A549 (cell line): ENCODE measurements around the gene TBATA. TPM values are rescaled to one million over a fixed set of nuclear protein-coding genes. Genes with fewer than 3 reads are reported as not detected.

Experiments
- ATAC-seq, 2 experiments: fragments of 200-7000 bp in 1 of 2; fragments of >200 bp in 1 of 2; cut with Nextera tagmentation in 1 of 2; cut with Tn5 transposase in 1 of 2; 3 replicates each; pipeline versions ENCODE4 v1.8.0 to v1.9.1; 2018 to 2020; ENCODE audit warnings: mild to moderate bottlenecking in 1 of 2, moderate library complexity in 1 of 2
- CTCF ChIA-PET: fragments of 300-600 bp; sonication (Branson Sonifier 250); formaldehyde crosslinking; extraction: SDS; loops from one replicate; lab custom pipeline; 2021; ENCODE audit warnings: antibody characterized with exemption, inconsistent platforms; lab: Yijun Ruan, JAX
- POLR2A ChIA-PET: fragments of 350-600 bp; formaldehyde crosslinking; extraction: SDS; loops from one replicate; lab custom pipeline; 2021; ENCODE audit warnings: antibody characterized with exemption, inconsistent platforms; lab: Yijun Ruan, JAX
- DNase-seq, 2 experiments: peaks; one replicate each; pipeline versions ENCODE4 v3.0.0 to v3.0.0-alpha.2; 2011 to 2016; ENCODE audit warnings: low read depth in 1 of 2, low spot score in 1 of 2
- FAIRE-seq: peaks from 2 replicates; lab custom pipeline; 2011; peaks lifted over from hg19 to GRCh38; lab: Jason Lieb, UNC
- H3K27ac ChIP-seq, 2 experiments: fragments of >200 bp; sonication (Bioruptor Twin); formaldehyde crosslinking; 3 replicates each; pipeline ENCODE4 v1.5.1; 2016 to 2017
- H3K4me1 ChIP-seq: fragments of >200 bp; sonication (Bioruptor Twin); formaldehyde crosslinking; 3 replicates; pipeline ENCODE4 v1.6.1; 2016
- H3K4me2 ChIP-seq: fragments of >200 bp; sonication (Bioruptor Twin); formaldehyde crosslinking; 3 replicates; pipeline ENCODE4 v1.6.1; 2016
- H3K4me3 ChIP-seq: fragments of >200 bp; sonication (Bioruptor Twin); formaldehyde crosslinking; 3 replicates; pipeline ENCODE4 v1.5.1; 2016
- H3K9me3 ChIP-seq: fragments of >200 bp; sonication (Bioruptor Twin); formaldehyde crosslinking; 3 replicates; pipeline ENCODE4 v1.6.1; 2016
- BHLHE40 ChIP-seq: IDR thresholded peaks from 2 replicates; pipeline ENCODE4 v1.6.1; 2012; ENCODE audit warnings: low read depth, low read length, inconsistent platforms
- CBX8 ChIP-seq: fragments of 200-600 bp; sonication (generic); IDR thresholded peaks from 2 replicates; pipeline ENCODE4 v1.6.1; 2016
- CHD2 ChIP-seq: fragments of 150-350 bp; IDR thresholded peaks from 2 replicates; pipeline ENCODE4 v1.6.1; 2014; ENCODE audit warnings: low read length; ENCODE audit not compliant: partially characterized antibody
- CHD4 ChIP-seq: fragments of 200-600 bp; sonication (generic); IDR thresholded peaks from 2 replicates; pipeline ENCODE4 v1.6.1; 2016; ENCODE audit warnings: antibody characterized with exemption, mild to moderate bottlenecking, borderline replicate concordance
- E2F6 ChIP-seq: IDR thresholded peaks from 2 replicates; pipeline ENCODE4 v1.6.1; 2012; ENCODE audit warnings: low read depth, borderline replicate concordance
- EHF ChIP-seq: fragments of 250-450 bp; sonication (Bioruptor Pico); IDR thresholded peaks from 2 replicates; pipeline ENCODE4 v1.5.0; 2020; ENCODE audit warnings: mild to moderate bottlenecking
- ELK1 ChIP-seq: fragments of 150-350 bp; IDR thresholded peaks from 2 replicates; pipeline ENCODE4 v1.6.1; 2014; ENCODE audit warnings: low read depth, mild to moderate bottlenecking, low read length
- EP300 ChIP-seq, 2 experiments: fragments of >200 bp; sonication (Bioruptor Twin); formaldehyde crosslinking; IDR thresholded peaks; 2 replicates in 1 of 2; 3 replicates in 1 of 2; pipeline ENCODE4 v1.6.1; 2016 to 2017
- FOSB ChIP-seq: fragments of 250-450 bp; sonication (Bioruptor Pico); IDR thresholded peaks from 2 replicates; pipeline ENCODE4 v1.5.0; 2020; ENCODE audit warnings: mild to moderate bottlenecking, moderate library complexity
- FOSL2 ChIP-seq, 2 experiments: fragments of 450-650 bp in 1 of 2; fragments of >200 bp in 1 of 2; sonication (Bioruptor Twin) in 1 of 2; formaldehyde crosslinking; IDR thresholded peaks; 2 replicates each; pipeline versions ENCODE4 v1.5.0 to v1.6.1; 2016 to 2020; ENCODE audit warnings: mild to moderate bottlenecking in 1 of 2, moderate library complexity in 1 of 2
- HEYL ChIP-seq: fragments of 250-450 bp; sonication (Bioruptor Pico); IDR thresholded peaks from 2 replicates; pipeline ENCODE4 v1.8.0; 2021; ENCODE audit warnings: mild to moderate bottlenecking, moderate library complexity
- HMGXB4 ChIP-seq: fragments of 250-450 bp; sonication (Bioruptor Pico); IDR thresholded peaks from 2 replicates; pipeline ENCODE4 v1.5.0; 2021; ENCODE audit warnings: mild to moderate bottlenecking, moderate library complexity, borderline replicate concordance
- JUN ChIP-seq, 2 experiments: fragments of >200 bp; sonication (Bioruptor Twin); formaldehyde crosslinking; IDR thresholded peaks; 2 replicates in 1 of 2; 3 replicates in 1 of 2; pipeline ENCODE4 v1.6.1; 2016 to 2017
- JUNB ChIP-seq: fragments of >200 bp; sonication (Bioruptor Twin); formaldehyde crosslinking; IDR thresholded peaks from 2 replicates; pipeline ENCODE4 v1.6.1; 2016
- MAFK ChIP-seq: fragments of 450-650 bp; IDR thresholded peaks from 2 replicates; pipeline ENCODE4 v1.6.1; 2014; ENCODE audit not compliant: partially characterized antibody
- NR3C1 ChIP-seq: fragments of >200 bp; sonication (Bioruptor Twin); formaldehyde crosslinking; IDR thresholded peaks from 3 replicates; pipeline ENCODE4 v1.6.1; 2017
- PBX3 ChIP-seq: IDR thresholded peaks from 2 replicates; pipeline ENCODE4 v1.6.1; 2012
- RARB ChIP-seq: fragments of 250-450 bp; sonication (Bioruptor Pico); IDR thresholded peaks from 2 replicates; pipeline ENCODE4 v1.8.0; 2021; ENCODE audit warnings: mild to moderate bottlenecking, moderate library complexity
- SREBF2 ChIP-seq: fragments of 450-650 bp; IDR thresholded peaks from 2 replicates; pipeline ENCODE4 v1.6.1; 2014; ENCODE audit warnings: mild to moderate bottlenecking, moderate library complexity
- TFCP2L1 ChIP-seq: fragments of 250-450 bp; sonication (Bioruptor Pico); IDR thresholded peaks from 2 replicates; pipeline ENCODE4 v1.5.0; 2021; ENCODE audit warnings: mild to moderate bottlenecking
- USF2 ChIP-seq: fragments of 450-650 bp; IDR thresholded peaks from 2 replicates; pipeline ENCODE4 v1.6.1; 2014; ENCODE audit warnings: antibody characterized with exemption
- ZFP36 ChIP-seq: fragments of 450-650 bp; IDR thresholded peaks from 2 replicates; pipeline ENCODE4 v1.6.1; 2014; ENCODE audit warnings: borderline replicate concordance; ENCODE audit not compliant: partially characterized antibody
- WGBS: methylation state at CpG from one replicate; pipeline ENCODE4 v1.1.6; 2017; ENCODE audit errors: missing lambda C conversion rate; 5-methylcytosine and 5-hydroxymethylcytosine counted together
- polyA plus RNA-seq, 4 experiments: library from polyadenylated mRNA; depleted of rRNA in 3 of 4; stranded (reverse); fragments of >200 nt; fragmentation: RNase III in 1 of 4; extraction: RNeasy Plus Mini Kit Qiagen cat#74134 plus additional on column Dnase treatment in 1 of 4; gene quantifications; 2 replicates in 3 of 4; 3 replicates in 1 of 4; pipeline ENCODE4 v1.2.3, GENCODE V29; 2011 to 2017

Gene TBATA
- polyA plus RNA-seq, 2 of the 4 experiments (the other 2 are of a cell fraction) = not detected

GRCh38 chr10:70811881-70812280 lies 26.7 kb upstream of the TBATA start:
- no peak for ATAC-seq
- CTCF ChIA-PET = interaction anchor here (0.5 to 1.5 kb wide), 4 partner anchors 31 to 350 kb away, joined by 3 to 4 read pairs (median 4); no protein-coding TSS in a partner anchor
- no peak overlapping the region for H3K27ac ChIP-seq
- no peak overlapping the region for H3K4me3 ChIP-seq
- FAIRE-seq = no peak
- WGBS = 37% methylated on average over 3 of the region's 3 CpGs
- no peak for DNase-seq
- TF ChIP-seq EHF (CRISPR knock-in tag) (no peak), EP300 (IDR thresholded peaks at IDR 0.05) (no peak), RARB (CRISPR knock-in tag) (no peak), NR3C1 (no peak), BHLHE40 (no peak), FOSL2 (IDR thresholded peaks at IDR 0.05) (no peak), FOSL2 (CRISPR knock-in tag; IDR thresholded peaks at IDR 0.05) (no peak), CHD2 (no peak), SREBF2 (no peak), HMGXB4 (no peak), MAFK (no peak), ZFP36 (no peak), ELK1 (no peak), USF2 (no peak)
- H3K9me3 ChIP-seq = no peaks in the 10 kb centered on the region
- POLR2A ChIA-PET = no interaction called here
- H3K4me1 ChIP-seq = peaks cover 2% of the 10 kb centered on the region; the same call in 2 of the 3 replicates
- no peak overlapping the region for H3K4me2 ChIP-seq

- H3K4me2 ChIP-seq = no peak overlapping the region
- H3K9me3 ChIP-seq = no peaks in the 10 kb centered on the region
- H3K27ac ChIP-seq = no peak overlapping the region
- H3K4me1 ChIP-seq = no peaks in the 10 kb centered on the region
- ATAC-seq = no peak
- H3K4me3 ChIP-seq = no peak overlapping the region
- no peak for FAIRE-seq
- no peak for DNase-seq
- ChIA-PET CTCF (interaction anchor here (0.8 to 1.5 kb wide), 2 partner anchors 32 to 69 kb away, joined by 3 to 4 read pairs; no protein-coding TSS in a partner anchor), POLR2A (no interaction called here)
- 2% methylated on average over 1 of the region's 1 CpG for WGBS
- TF ChIP-seq TFCP2L1 (no peak), JUNB (no peak), FOSL2 (IDR thresholded peaks at IDR 0.05) (no peak), FOSL2 (CRISPR knock-in tag; IDR thresholded peaks at IDR 0.05) (no peak), MAFK (no peak), CBX8 (no peak), CHD4 (no peak), JUN (IDR thresholded peaks at IDR 0.05) (no peak), FOSB (no peak), E2F6 (no peak), PBX3 (no peak), ELK1 (no peak), HEYL (no peak)
Measured at GRCh38 chr10:70810967-70811366, 25.8 kb upstream of the TBATA start.
